ENCODE data around the gene SEPTIN2.
A peak's percentile ranks its signal among the peaks of the same experiment; 100 is the strongest.
"Not testable (repeated sequence)": the region's sequence is repeated elsewhere in the genome, so short reads cannot be mapped to it uniquely, and the experiment has no call there.

SEPTIN2 gene

DNA sequence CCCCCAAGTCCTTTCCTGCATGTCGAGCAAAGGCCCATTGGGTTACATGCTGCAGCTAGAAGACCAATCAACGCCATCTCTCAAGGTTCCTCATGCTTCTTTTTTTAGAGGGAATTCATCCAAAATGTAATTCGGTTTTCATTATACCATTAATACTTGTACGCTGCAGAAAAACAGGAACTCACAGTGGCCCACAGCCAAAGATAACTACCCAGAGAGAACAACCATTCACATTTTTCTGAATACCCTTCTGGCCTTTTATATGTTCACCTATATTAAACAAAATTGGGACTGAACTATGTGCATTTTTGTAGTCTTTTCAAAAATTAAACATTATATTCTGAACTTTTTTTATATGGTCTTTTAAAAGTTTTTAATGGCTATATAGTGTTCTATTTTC lies 66.1 kb downstream of the SEPTIN2 start:
- H3K36me3 Mint-ChIP-seq: peaks cover 24 to 37% of the 10 kb centered on the region in 2 donors
- no peaks in the 10 kb centered on the region for H3K9me3 Mint-ChIP-seq
- H3K27me3 Mint-ChIP-seq: no peaks in the 10 kb centered on the region
- H3K27ac Mint-ChIP-seq: peak overlapping the region; percentile 20
- no peak overlapping the region for H3K4me3 Mint-ChIP-seq
- no peak for ATAC-seq (replicated peaks)
- no peak for DNase-seq
- peaks cover 10 to 17% of the 10 kb centered on the region in 2 donors for H3K4me1 Mint-ChIP-seq

DNA sequence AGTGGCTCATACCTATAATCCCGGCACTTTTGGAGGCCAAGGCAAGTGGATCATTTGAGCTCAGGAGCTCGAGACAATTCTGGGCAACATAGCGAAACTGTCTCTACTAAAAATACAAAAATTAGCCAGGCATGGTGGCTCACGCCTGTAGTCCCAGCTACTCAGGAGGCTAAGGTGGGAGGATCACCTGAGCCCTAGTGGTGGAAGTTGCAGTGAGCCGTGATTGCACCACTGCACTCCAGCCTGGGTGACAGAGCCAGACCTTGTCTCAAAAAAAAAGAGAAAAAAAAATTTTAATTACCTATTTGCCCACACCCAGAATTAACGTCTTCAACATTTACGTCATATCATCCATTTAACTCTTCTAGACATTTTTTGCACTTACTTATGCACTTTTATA lies 69.7 kb downstream of the SEPTIN2 start:
- not testable (repeated sequence) for DNase-seq; H3K9me3 Mint-ChIP-seq; H3K27me3 Mint-ChIP-seq; H3K4me3 Mint-ChIP-seq; ATAC-seq (replicated peaks); H3K27ac Mint-ChIP-seq
- Mint-ChIP-seq H3K4me1 (peaks cover 22 to 29% of the 10 kb centered on the region in 2 donors), H3K36me3 (peaks cover 31 to 55% of the 10 kb centered on the region in 2 donors)

DNA sequence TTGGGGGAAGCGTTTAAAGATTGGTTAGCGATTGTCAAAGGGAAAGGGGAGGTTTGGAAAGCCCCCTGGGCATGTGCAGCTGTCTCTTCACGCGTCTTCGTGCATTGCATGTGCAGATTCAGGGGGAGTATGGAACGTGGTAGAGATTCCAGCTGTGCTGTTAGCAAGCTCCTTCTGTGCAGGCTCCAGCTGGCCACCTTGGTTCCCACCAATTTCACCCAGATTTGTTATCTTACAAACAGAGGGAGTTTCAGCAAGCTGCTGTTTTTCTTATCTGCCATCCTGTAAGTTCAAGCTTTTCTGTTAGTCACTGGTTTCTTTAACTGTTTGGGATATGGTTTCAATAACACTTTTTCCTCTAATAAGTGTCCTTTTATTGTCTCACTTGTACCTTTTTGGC lies 70.8 kb downstream of the SEPTIN2 start:
- no peaks in the 10 kb centered on the region for H3K9me3 Mint-ChIP-seq
- no peak overlapping the region for H3K27ac Mint-ChIP-seq
- H3K4me1 Mint-ChIP-seq: peaks cover 30 to 33% of the 10 kb centered on the region in 2 donors
- no peak overlapping the region for H3K4me3 Mint-ChIP-seq
- no peaks in the 10 kb centered on the region for H3K27me3 Mint-ChIP-seq
- ATAC-seq (replicated peaks): no peak
- no peak for DNase-seq
- H3K36me3 Mint-ChIP-seq: peaks cover 30 to 45% of the 10 kb centered on the region in 2 donors

DNA sequence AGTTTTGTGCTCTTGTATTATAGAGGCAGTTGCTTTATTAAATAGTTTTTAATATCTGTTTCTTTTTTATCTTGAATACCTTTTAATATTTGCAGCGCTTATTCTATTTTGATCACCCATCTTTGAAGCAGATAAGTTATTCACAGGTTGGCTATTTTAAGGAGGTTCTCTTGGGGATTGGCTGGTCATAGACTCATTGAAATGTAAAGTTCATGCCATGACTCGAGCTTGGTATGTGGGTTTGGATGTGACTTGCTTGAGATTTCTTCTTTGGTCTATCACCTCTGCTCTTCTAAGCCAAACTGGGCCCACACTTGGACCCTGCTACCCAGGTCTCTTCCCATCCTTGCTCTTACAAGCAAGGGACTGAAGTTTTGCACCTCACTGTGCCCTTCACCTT lies 74.0 kb downstream of the SEPTIN2 start:
- DNase-seq (no peak), ATAC-seq (replicated peaks) (peak; percentile 51 to 52)
- Mint-ChIP-seq H3K27me3 (no peaks in the 10 kb centered on the region), H3K36me3 (peaks cover 12 to 35% of the 10 kb centered on the region in 2 donors), H3K27ac (no peak overlapping the region), H3K4me3 (no peak overlapping the region), H3K9me3 (no peaks in the 10 kb centered on the region), H3K4me1 (peaks cover 38 to 51% of the 10 kb centered on the region in 2 donors)

DNA sequence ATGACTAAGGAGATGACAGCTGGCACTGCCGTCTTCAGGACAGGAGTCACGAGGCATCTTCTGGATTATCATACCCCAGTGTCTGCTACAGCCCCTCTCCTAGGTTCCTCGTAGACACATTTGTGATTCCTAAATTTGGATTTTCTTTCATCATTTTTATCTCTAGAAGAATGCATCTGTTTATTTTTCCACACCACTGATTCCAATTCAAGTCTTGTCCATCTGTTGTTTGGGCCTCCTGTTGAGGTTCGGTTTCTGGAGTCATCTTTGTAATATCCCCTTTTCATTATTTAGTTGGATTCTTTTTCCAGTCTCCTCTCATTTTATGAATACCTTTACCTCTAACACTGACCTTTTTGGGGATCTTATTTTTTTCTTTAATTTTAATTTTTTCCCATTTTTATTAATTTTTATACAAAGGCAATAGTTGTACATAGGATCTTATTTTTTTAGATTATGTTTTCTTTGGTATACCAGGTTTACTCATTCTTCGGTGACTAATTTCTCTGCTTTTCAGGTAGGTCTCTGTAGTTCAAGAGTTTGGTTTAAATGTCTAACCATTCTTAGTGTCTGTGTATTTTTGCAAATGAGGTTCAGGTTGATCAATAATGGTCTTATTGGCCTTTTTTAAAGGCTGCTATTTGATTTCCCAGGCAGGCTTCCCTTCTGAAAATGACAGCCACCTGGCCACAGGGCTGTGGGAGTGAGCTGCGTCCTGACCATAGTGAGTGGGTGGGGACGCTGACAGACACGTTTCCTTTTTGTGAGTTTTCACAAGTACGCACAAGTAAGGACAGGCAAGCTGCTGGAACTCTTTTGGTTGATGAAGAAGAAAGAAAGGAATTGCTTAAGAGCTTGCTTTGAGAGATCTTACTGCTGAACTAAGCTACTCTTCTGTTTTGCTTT lies 74.8 kb downstream of the SEPTIN2 start:
- peak overlapping the region; percentile 60 for H3K27ac Mint-ChIP-seq
- peaks cover 43 to 51% of the 10 kb centered on the region in 2 donors for H3K4me1 Mint-ChIP-seq
- DNase-seq (peak; percentile 30), ATAC-seq (replicated peaks) (peak; percentile 75 to 84)
- H3K36me3 Mint-ChIP-seq: peaks cover 15 to 41% of the 10 kb centered on the region in 2 donors
- no peaks in the 10 kb centered on the region for H3K27me3 Mint-ChIP-seq
- H3K4me3 Mint-ChIP-seq: peak overlapping the region in 1 of 2 donors; percentile 10
- H3K9me3 Mint-ChIP-seq: no peaks in the 10 kb centered on the region

DNA sequence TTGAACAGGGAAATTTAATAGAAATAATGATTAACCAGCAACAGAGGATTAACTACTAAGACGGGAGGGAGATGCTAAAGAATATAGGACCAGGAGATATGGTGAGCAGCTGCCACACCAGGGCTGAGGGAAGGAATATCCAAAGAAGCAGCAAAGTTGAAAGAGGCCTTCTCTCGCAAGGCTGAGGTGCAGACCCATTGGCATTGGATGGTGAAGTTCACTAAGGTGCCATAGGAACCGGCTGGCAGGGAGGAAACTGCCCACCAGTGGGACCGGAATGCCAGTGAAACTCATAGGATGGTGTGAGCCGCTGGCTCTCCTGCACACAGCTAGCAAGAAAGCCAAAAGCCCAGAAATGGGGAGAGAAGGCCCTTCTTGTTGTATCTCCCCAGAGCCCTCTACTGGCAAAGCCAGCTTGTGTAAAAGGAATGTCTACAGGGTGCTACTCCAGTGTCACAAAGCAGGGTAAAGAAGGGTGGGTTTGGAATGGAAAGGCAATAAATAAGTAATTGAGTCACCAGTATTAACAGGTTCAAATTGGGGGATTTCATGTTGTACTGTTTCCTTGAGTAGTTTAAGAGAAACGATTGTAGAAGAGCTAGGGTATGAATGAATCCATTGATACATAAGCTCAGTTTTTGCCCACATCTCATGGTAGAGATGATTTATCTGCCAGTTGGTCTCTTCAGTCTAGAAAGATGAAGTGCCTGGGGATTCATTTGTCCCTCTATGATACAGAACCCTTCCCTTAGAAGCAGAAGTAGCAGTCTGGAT lies 76.4 kb downstream of the SEPTIN2 start:
- H3K4me3 Mint-ChIP-seq: no peak overlapping the region
- H3K27me3 Mint-ChIP-seq: no peaks in the 10 kb centered on the region
- H3K9me3 Mint-ChIP-seq: no peaks in the 10 kb centered on the region
- peaks cover 14 to 37% of the 10 kb centered on the region in 2 donors for H3K36me3 Mint-ChIP-seq
- H3K4me1 Mint-ChIP-seq: peaks cover 41 to 51% of the 10 kb centered on the region in 2 donors
- ATAC-seq (replicated peaks): peak in 1 of 2 donors; percentile 35
- no peak for DNase-seq
- H3K27ac Mint-ChIP-seq: peak overlapping the region; percentile 59

DNA sequence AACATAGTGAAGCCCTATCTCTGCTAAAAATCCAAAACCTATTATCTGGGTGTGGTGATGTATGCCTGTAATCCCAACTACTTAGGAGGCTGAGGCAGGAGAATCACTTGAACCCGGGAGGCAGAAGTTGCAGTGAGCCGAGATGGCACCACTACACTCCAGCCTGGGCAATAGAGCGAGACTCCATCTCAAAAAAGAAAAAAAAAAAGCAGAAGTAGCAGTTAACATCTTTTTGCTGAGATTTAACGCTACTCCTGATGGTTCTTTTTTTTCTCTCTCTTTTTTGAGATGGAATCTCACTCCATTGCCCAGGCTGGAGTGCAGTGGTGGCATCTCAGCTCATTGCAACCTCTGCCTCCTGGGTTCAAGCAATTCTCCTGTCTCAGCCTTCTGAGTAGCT lies 77.0 kb downstream of the SEPTIN2 start:
- ATAC-seq (replicated peaks): peak; percentile 63 to 73
- not testable (repeated sequence) for H3K9me3 Mint-ChIP-seq, H3K27me3 Mint-ChIP-seq, DNase-seq, H3K4me3 Mint-ChIP-seq
- H3K36me3 Mint-ChIP-seq: peaks cover 15 to 40% of the 10 kb centered on the region in 2 donors
- peaks cover 40 to 51% of the 10 kb centered on the region in 2 donors for H3K4me1 Mint-ChIP-seq
- peak overlapping the region; percentile 69 for H3K27ac Mint-ChIP-seq

DNA sequence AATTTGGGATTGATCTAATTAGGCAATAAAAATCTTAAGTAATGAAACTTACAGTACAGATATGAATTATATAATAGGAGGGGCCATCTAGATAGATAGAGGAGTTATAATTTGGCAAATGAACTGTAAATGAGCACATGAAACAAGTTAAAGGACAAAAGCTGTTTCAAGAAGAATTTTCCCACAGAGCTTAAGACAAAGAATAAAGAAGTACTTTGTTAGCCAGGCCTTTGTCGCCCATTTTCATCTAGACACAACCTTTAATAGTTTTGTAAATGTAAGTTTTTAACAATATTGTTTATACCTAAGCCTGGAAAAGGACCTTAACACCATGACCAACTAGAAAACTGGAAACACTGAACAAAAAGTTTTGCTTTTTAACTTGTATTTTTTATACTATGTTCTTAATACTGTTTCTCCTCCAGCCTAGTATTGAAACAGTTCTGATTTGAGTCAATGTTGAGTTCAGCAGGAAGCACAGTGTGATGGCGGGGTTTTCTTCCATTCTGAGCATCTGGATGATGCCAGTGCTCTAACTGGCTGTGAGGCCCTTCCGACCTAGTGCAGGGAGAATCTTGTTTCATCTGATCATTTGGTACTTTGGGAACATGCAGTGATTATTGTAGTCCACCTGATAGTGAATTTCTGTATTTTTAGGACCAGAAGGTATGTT lies 77.9 kb downstream of the SEPTIN2 start:
- no peak overlapping the region for H3K27ac Mint-ChIP-seq
- ATAC-seq (replicated peaks): peak in 1 of 2 donors; percentile 44

DNA sequence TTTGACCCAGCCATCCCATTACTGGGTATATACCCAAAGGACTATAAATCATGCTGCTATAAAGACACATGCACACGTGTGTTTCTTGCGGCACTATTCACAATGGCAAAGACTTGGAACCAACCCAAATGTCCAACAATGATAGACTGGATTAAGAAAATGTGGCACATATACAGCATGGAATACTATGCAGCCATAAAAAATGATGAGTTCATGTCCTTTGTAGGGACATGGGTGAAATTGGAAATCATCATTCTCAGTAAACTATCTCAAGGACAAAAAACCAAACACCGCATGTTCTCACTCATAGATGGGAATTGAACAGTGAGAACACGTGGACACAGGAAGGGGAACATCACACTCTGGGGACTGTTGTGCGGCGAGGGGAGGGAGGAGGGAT lies 81.1 kb downstream of the SEPTIN2 start:
- not testable (repeated sequence) for DNase-seq; H3K9me3 Mint-ChIP-seq; H3K27me3 Mint-ChIP-seq; H3K4me3 Mint-ChIP-seq; ATAC-seq (replicated peaks); H3K27ac Mint-ChIP-seq
- Mint-ChIP-seq H3K4me1 (peaks cover 28 to 29% of the 10 kb centered on the region in 2 donors), H3K36me3 (peaks cover 8 to 29% of the 10 kb centered on the region in 2 donors)

More for the DNA sequence above, 77.9 kb downstream of the SEPTIN2 start:
- Mint-ChIP-seq H3K4me3 (no peak overlapping the region), H3K4me1 (peaks cover 40 to 51% of the 10 kb centered on the region in 2 donors), H3K36me3 (peaks cover 15 to 31% of the 10 kb centered on the region in 2 donors), H3K27me3 (no peaks in the 10 kb centered on the region), H3K9me3 (no peaks in the 10 kb centered on the region)
- DNase-seq: no peak

DNA sequence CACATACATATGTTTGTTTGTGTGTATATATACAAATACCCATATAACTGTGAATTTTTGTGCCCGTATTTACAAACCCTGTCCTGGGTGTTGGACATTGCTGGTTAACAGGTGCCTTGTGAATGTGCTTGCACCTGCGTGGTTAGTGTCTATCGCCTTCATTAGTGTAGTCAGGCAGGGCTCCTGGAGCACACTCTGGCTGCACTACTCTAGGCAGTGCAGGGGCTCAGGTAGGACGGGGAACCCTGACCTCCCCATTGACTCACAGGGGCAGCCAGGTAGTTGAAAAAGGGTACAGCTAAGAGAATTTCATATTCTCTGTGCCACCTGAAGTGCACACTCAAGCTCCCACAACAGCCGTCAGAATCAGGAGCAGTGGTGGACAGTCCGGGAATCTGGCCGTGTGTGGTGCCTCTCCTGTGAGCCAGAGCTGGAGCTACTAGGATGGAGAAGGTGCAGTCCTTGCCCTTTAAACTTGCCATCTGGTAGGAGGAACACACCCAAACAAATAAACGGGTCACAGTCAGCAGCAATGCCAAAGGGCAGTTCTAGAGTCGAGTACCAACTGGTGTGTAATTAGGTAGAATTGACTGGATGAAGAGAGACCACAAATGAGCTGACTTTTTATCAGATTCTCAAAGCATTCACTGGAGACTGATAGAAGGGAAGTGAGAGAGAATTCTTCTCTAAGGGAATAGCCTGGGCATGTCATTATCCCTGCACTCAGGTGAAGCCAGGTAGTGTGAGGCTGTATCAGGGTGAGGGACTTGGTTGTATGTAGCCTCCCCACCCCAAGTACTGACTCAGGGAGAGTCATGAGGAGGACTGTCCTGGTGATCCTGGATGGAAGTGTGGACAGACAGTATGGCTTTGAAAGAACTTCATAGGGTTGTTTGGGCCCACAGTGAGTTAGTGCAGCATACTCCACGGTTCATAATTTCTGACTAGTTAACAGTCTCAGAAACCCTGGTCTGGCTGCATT lies 84.5 kb downstream of the SEPTIN2 start:
- H3K36me3 Mint-ChIP-seq: peaks cover 8 to 22% of the 10 kb centered on the region in 2 donors
- H3K4me1 Mint-ChIP-seq: peaks cover 8 to 13% of the 10 kb centered on the region in 2 donors
- ATAC-seq (replicated peaks): no peak
- DNase-seq: no peak
- no peaks in the 10 kb centered on the region for H3K27me3 Mint-ChIP-seq
- no peak overlapping the region for H3K27ac Mint-ChIP-seq
- no peak overlapping the region for H3K4me3 Mint-ChIP-seq
- H3K9me3 Mint-ChIP-seq: no peaks in the 10 kb centered on the region
